ENCODE measurements around the gene AP1G1.
"Not testable (repeated sequence)": the region's sequence is repeated elsewhere in the genome, so short reads cannot be mapped to it uniquely, and the experiment has no call there.

Gene AP1G1

DNA sequence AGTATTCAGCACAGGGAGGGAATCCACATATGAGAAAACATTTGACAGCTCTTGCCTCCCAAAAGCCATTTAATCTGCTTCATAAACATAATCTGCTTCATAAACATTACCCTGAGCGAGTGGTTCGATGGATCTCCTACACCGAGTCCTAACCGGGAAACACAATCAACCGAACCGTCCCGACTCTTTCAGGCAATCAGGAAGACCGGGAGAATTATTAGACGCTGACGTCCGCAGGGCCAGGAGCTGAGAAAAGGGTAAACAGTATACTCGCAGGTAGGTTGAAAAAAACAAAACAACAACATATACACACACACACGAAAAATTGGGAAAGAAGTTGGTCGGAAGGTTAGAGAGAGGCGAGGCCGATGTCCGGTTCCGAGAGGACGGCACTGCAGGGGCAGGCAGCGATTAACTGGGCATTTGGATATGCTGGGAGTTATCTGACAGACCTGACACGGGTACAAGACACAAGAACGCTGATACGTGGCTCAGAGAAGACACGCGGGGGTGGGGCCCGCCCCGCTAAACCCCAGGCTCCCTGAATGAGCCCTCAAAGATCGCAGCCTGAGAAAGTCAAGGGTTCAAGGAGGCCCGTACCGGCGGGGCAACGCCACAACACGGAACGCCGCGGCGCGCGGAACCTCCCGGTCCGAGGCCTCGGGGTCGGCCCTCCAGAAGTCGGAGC, 585 bp downstream of the AP1G1 start:
- DNase-seq = no peak

DNA sequence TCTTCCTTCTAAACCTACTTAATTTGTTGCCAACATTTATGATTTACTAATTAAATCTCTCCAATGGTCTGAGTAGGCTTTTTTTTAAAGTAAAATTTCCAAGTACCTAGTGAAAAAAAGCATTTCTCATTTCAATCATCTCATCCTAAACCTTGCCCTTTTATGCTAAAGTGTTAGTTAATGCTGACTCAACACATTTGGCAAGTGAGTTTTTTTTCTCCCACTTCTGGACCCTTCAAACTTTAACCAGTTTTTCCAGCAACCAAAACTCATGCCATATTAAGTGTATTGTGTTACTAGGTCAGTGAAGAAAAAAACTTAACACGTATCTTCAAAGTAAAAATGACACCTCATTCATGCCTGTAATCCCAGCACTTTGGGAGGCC, 5.3 kb downstream of the AP1G1 start:
- DNase-seq = no peak

DNA sequence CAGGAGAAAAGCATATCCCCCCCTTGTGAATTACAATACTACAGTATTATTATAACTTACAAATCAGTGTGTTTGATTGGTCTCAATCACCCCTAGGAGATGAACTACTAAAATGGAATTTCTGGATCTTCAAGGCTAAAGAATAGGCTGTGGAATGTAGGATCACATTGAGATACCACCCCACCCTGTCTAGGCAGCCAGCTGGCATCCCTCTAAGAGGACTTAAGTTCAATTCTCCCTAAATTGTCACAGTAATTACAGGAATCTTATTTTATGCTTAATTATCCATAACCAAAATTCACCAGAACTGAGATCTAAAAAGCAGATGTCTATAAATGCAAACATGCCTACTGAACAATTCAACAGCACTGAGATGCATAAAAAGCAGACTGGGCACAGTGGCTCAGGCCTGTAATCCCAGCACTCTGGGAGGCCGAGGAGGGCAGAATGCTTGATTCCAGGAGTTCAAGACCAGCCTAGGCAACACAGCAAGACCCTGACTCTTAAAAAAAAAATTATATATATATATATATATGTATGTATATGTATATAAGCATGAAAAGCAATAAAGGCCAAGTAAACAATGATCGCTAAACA, 12.0 kb downstream of the AP1G1 start:
- no peak for DNase-seq

DNA sequence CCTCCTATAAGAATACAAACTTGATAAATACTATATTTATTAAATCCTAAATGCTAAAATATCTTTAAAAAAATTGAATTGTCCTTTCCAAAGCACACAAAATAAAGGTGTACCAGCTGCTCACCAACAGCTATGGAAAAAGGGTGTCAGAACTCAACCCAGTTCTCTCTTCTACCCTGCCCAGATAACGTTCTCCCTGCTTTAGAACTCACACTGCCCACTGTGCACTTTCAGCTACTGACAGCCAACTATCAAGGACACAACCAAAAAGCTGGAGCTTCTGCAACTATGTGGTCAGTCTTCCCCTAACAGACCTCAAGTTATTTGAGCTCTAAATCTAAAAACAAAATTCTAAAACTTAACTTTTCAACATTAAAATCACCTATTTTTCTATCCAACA, 13.7 kb downstream of the AP1G1 start:
- no peak for DNase-seq

- DNase-seq = no peak
Observed at GRCh38 chr16:71794018-71794417, 14.6 kb downstream of the AP1G1 start.

DNA sequence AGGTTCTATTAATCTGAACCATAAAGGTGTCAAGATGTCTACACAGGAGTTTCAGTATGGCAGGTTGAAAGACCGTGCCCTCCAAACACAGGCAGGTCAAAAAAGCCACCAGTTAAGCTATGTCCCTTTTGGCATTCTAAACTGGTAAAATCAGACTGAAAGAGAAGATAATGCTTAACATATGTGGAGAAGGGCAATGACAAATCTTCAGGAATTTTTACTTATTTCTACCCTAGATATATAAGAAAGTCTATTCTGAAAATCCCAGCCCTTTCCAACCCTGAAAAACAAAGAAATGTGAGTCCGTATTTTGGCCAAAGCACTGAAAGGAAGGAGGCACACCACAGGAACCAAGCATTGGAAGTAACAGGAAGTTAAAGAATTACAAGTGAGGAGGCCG, 16.5 kb downstream of the AP1G1 start:
- no peak for DNase-seq

- not testable (repeated sequence) for DNase-seq
Observed at GRCh38 chr16:71790329-71790728, 18.3 kb downstream of the AP1G1 start.

- no peak for DNase-seq
Observed at GRCh38 chr16:71789136-71789535, 19.5 kb downstream of the AP1G1 start.

DNA sequence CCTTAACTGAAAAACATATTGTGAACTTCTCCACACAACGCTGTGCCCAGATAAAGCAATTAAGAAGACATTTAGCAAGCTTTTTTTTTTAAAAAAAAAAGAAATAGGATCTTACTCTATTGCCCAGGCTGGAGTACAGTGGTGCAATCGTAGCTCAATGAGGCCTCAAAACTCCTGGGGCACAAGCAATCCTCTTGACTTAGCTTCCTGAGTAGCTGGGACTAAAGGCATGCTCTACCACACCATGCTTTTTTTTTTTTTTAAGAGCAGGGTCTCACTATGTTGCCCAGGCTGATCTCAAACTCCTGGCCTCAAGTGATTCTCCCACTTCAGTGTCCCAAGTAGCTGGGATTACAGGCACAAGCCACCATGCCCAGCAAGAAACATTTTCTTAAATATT, 20.1 kb downstream of the AP1G1 start:
- no peak for DNase-seq

GRCh38 chr16:71785143-71785542, 23.5 kb downstream of the AP1G1 start:
- not testable (repeated sequence) for DNase-seq

DNA sequence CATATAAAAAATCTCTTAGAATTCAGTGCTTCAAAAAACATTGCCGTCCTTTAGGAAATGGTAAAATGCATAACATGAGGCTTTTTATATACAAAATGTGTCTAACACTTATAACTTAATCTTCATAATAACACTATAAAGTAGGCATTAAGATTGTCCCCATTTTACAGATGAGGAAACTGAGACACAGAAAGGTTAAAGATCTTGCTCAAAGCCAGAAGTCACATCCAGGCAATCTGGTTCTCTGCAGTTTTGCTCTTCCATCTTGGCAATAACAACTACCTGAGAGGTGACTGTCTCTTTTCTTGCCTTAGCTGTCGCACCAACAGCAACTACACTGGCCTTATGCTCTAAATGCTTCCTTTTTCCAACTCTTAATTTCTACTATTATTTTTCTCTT, 24.5 kb downstream of the AP1G1 start:
- no peak for DNase-seq

GRCh38 chr16:71781741-71782140, 26.9 kb downstream of the AP1G1 start:
- no peak for DNase-seq

DNA sequence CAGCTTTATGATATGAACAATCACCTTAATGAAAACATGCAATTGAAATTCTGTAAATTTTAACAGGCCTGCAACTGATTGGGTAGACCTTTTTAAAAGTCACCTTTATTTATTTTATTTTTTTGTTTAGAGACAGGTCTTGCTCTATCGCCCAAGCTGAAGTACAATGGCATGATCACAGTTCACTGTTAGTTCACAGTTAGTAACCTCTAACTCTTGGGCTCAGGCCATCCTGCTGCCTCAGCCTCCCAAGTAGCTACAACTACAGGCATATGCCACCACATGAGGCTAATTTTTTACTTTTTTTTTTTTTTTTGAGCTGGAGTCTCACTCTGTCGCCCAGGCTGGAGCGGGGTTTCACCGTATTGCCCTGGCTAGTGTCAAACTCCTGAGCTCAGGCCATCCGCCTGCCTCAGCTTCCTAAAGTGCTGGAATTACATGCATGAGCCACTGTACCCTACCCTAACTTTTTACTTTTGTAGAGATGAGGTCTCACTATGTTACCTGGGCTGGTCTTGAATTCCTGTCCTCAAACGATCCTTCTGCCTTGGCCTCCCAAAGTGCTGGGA, 28.0 kb downstream of the AP1G1 start:
- DNase-seq = no peak

- no peak for DNase-seq
Observed at GRCh38 chr16:71778780-71779179, 29.9 kb downstream of the AP1G1 start.

- no peak for DNase-seq
Observed at GRCh38 chr16:71777329-71777728, 31.3 kb downstream of the AP1G1 start.

DNA sequence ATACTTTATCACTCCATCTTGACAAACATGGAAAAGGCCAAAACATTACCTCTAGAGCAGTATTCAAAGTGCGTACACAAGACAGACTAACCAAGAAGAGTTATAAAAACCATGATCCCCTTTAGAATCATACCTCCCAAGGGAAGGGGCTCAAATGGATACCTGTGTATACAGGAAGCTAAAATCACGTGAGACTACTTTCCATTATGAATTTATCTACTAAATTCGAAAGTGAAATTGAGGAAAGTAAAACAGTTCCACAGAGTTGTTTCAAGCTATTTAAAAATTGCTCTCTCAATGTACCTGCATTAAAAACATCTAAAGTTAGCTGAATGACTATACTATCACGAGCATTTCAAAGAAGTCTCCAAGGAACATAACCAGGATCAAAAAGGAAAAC, 32.7 kb downstream of the AP1G1 start:
- DNase-seq = no peak

DNA sequence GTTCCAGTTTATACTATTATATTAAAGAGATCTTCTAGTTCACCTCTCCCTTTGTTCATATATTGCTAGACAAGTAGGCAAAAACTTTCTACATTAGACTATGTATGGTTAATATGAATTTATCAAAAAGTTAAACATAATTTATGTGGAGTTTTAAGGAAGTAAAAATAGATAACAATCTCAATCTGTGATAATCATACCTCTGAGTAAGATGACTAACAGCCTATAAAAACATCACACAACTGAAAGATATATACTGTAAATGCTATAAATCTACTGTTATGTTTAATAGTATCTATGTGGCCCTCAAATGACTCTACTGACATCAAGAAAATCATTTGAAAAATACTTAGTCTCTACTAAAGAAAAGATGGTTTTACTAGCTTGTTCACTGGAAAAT, 37.1 kb downstream of the AP1G1 start:
- DNase-seq = no peak

DNA sequence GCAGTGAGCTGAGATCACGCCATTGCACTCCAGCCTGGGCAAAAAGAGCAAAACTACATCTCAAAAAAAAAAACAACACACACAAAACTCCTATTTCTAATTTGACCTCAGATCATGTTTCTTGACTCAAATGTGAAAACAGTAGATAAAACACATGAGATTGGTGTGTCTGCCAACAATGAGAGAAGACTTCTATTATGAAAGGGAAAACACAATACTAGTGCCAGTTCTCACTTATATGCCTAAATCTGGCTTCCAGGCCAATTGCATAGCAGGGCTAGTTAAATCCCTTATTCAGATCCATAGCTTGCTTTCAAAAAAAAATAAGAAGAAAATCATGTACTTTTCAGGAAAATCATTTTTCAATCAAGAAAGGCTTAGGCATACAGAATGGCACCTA, 39.4 kb downstream of the AP1G1 start:
- DNase-seq = no peak

GRCh38 chr16:71767060-71767900, 41.4 kb downstream of the AP1G1 start:
- DNase-seq = no peak

- no peak for DNase-seq
Observed at GRCh38 chr16:71762186-71762585, 46.4 kb downstream of the AP1G1 start.

- DNase-seq = no peak
Observed at GRCh38 chr16:71761097-71761496, 47.5 kb downstream of the AP1G1 start.

GRCh38 chr16:71758293-71758760, 50.3 kb downstream of the AP1G1 start:
- no peak for DNase-seq

- no peak for DNase-seq
Observed at GRCh38 chr16:71754652-71755051, 54.0 kb downstream of the AP1G1 start.

DNA sequence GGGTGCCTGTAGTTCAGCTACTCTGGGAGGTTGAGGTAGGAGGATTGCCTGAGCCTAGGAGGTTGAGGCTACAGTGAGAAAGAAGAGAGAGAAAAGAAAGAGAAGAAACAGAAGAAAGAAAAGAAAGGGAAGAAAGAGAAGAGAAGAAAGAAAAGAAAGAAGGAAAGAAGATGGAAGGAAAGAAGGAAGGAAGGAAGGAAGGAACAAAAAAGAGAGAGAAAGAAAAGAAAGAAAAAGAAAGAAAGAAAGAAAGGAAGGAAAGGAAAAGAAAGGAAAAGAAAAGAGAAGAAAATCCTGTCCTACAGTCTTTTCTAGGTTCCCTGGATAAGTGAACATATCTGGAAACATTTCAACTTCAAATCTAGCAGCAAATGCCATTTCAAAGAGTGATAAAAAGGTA, 54.5 kb downstream of the AP1G1 start:
- no peak for DNase-seq
